ENCODE results near the gene SMAD6. TPM values are rescaled to one million over a fixed set of nuclear protein-coding genes. Genes with fewer than 3 reads are reported as not detected.

SMAD6 gene
- total RNA-seq, 1 donor from 2014 or later: 2.7 TPM

GRCh38 chr15:66734961-66735908, 33.2 kb downstream of the SMAD6 start:
- Mint-ChIP-seq H3K27me3 (ENCODE audit: low read depth, unreplicated experiment) (peaks cover 4% of the 10 kb centered on the region), H3K9me3 (ENCODE audit: unreplicated experiment) (no peaks in the 10 kb centered on the region), H3K4me1 (ENCODE audit: low read depth, unreplicated experiment) (peaks cover 5% of the 10 kb centered on the region), H3K4me3 (ENCODE audit: unreplicated experiment) (no peak overlapping the region), H3K27ac (ENCODE audit: unreplicated experiment) (no peak overlapping the region), H3K36me3 (ENCODE audit: low read depth, unreplicated experiment) (no peaks in the 10 kb centered on the region)
- peaks cover 16% of the 10 kb centered on the region for H4K20me1 ChIP-seq (ENCODE audit: insufficient read depth, low read length)
- peaks cover 18% of the 10 kb centered on the region for H3K4me1 ChIP-seq (ENCODE audit: insufficient read depth, low read length)
- DNase-seq (ENCODE audit: low read depth): no peak
- H3K27me3 ChIP-seq (ENCODE audit: insufficient read depth, low read length): no peaks in the 10 kb centered on the region
- no peak overlapping the region for H3K27ac ChIP-seq (ENCODE audit: low read depth, low read length)
- no peaks in the 10 kb centered on the region for H3K36me3 ChIP-seq (ENCODE audit: insufficient read depth, low read length)
- no peak overlapping the region for H2AFZ ChIP-seq (ENCODE audit: low read depth, low read length)
- H3K9me3 ChIP-seq (ENCODE audit: insufficient read depth, low read depth, low read length): no peaks in the 10 kb centered on the region
- no peak overlapping the region for H3K9ac ChIP-seq (ENCODE audit: low read length)
- H3K4me2 ChIP-seq (ENCODE audit: low read length): no peak overlapping the region
- TF ChIP-seq EZH2 (IDR thresholded peaks at IDR 0.05; ENCODE audit: insufficient read depth, low read length): no peak
- H3K79me2 ChIP-seq (ENCODE audit: insufficient read depth, low read length): peaks cover 20% of the 10 kb centered on the region
- no peak overlapping the region for H3K4me3 ChIP-seq (ENCODE audit: insufficient read depth, low read depth, low read length)
- FAIRE-seq: no peak

- Mint-ChIP-seq H3K27ac (ENCODE audit: unreplicated experiment) (no peak overlapping the region), H3K27me3 (ENCODE audit: low read depth, unreplicated experiment) (peaks cover 4% of the 10 kb centered on the region), H3K9me3 (ENCODE audit: unreplicated experiment) (no peaks in the 10 kb centered on the region), H3K36me3 (ENCODE audit: low read depth, unreplicated experiment) (no peaks in the 10 kb centered on the region), H3K4me1 (ENCODE audit: low read depth, unreplicated experiment) (no peaks in the 10 kb centered on the region), H3K4me3 (ENCODE audit: unreplicated experiment) (no peak overlapping the region)
- Histone ChIP-seq H4K20me1 (ENCODE audit: insufficient read depth, low read length) (peaks cover 19% of the 10 kb centered on the region), H3K4me2 (ENCODE audit: low read length) (no peak overlapping the region), H3K9me3 (ENCODE audit: insufficient read depth, low read depth, low read length) (no peaks in the 10 kb centered on the region), H3K36me3 (ENCODE audit: insufficient read depth, low read length) (no peaks in the 10 kb centered on the region), H3K79me2 (ENCODE audit: insufficient read depth, low read length) (peaks cover 20% of the 10 kb centered on the region), H3K4me1 (ENCODE audit: insufficient read depth, low read length) (peaks cover 12% of the 10 kb centered on the region), H3K27me3 (ENCODE audit: insufficient read depth, low read length) (no peaks in the 10 kb centered on the region), H3K4me3 (ENCODE audit: insufficient read depth, low read depth, low read length) (no peak overlapping the region), H3K9ac (ENCODE audit: low read length) (no peak overlapping the region), H3K27ac (ENCODE audit: low read depth, low read length) (no peak overlapping the region), H2AFZ (ENCODE audit: low read depth, low read length) (no peak overlapping the region)
- DNase-seq (ENCODE audit: low read depth): no peak
- FAIRE-seq: no peak
- TF ChIP-seq CTCF (IDR thresholded peaks at IDR 0.05; ENCODE audit: insufficient read depth, low read depth, low read length): no peak
- no peak for TF ChIP-seq EZH2 (IDR thresholded peaks at IDR 0.05; ENCODE audit: insufficient read depth, low read length)
These were observed 33.9 kb downstream of the SMAD6 start for GRCh38 chr15:66735909-66736305.

GRCh38 chr15:66737243-66738010, 35.4 kb downstream of the SMAD6 start:
- no peak overlapping the region for H3K4me3 ChIP-seq (ENCODE audit: insufficient read depth, low read depth, low read length)
- H3K4me2 ChIP-seq (ENCODE audit: low read length): no peak overlapping the region
- FAIRE-seq: no peak
- no peak for DNase-seq (ENCODE audit: low read depth)
- H3K9me3 ChIP-seq (ENCODE audit: insufficient read depth, low read depth, low read length): no peaks in the 10 kb centered on the region
- Mint-ChIP-seq H3K9me3 (ENCODE audit: unreplicated experiment) (no peaks in the 10 kb centered on the region), H3K36me3 (ENCODE audit: low read depth, unreplicated experiment) (no peaks in the 10 kb centered on the region), H3K27ac (ENCODE audit: unreplicated experiment) (no peak overlapping the region), H3K4me1 (ENCODE audit: low read depth, unreplicated experiment) (no peaks in the 10 kb centered on the region), H3K4me3 (ENCODE audit: unreplicated experiment) (no peak overlapping the region), H3K27me3 (ENCODE audit: low read depth, unreplicated experiment) (peaks cover 10% of the 10 kb centered on the region)
- H3K79me2 ChIP-seq (ENCODE audit: insufficient read depth, low read length): peaks cover 20% of the 10 kb centered on the region
- H3K9ac ChIP-seq (ENCODE audit: low read length): no peak overlapping the region
- H2AFZ ChIP-seq (ENCODE audit: low read depth, low read length): no peak overlapping the region
- no peaks in the 10 kb centered on the region for H3K27me3 ChIP-seq (ENCODE audit: insufficient read depth, low read length)
- peaks cover 12% of the 10 kb centered on the region for H3K4me1 ChIP-seq (ENCODE audit: insufficient read depth, low read length)
- no peaks in the 10 kb centered on the region for H3K36me3 ChIP-seq (ENCODE audit: insufficient read depth, low read length)
- no peak for TF ChIP-seq EZH2 (IDR thresholded peaks at IDR 0.05; ENCODE audit: insufficient read depth, low read length)
- TF ChIP-seq CTCF (IDR thresholded peaks at IDR 0.05; ENCODE audit: insufficient read depth, low read depth, low read length): no peak
- no peak overlapping the region for H3K27ac ChIP-seq (ENCODE audit: low read depth, low read length)
- peaks cover 30% of the 10 kb centered on the region for H4K20me1 ChIP-seq (ENCODE audit: insufficient read depth, low read length)

Data from astrocyte (in vitro differentiated cells and primary cell).